ENCODE results near the gene LYPD1. TPM values are rescaled to one million over a fixed set of nuclear protein-coding genes. Genes with fewer than 3 reads are reported as not detected.

The LYPD1 gene
- total and polyA plus RNA-seq, 2 of the 4 experiments (the other 2 are of a cell fraction), result 66.1 to 87.6 TPM

DNA sequence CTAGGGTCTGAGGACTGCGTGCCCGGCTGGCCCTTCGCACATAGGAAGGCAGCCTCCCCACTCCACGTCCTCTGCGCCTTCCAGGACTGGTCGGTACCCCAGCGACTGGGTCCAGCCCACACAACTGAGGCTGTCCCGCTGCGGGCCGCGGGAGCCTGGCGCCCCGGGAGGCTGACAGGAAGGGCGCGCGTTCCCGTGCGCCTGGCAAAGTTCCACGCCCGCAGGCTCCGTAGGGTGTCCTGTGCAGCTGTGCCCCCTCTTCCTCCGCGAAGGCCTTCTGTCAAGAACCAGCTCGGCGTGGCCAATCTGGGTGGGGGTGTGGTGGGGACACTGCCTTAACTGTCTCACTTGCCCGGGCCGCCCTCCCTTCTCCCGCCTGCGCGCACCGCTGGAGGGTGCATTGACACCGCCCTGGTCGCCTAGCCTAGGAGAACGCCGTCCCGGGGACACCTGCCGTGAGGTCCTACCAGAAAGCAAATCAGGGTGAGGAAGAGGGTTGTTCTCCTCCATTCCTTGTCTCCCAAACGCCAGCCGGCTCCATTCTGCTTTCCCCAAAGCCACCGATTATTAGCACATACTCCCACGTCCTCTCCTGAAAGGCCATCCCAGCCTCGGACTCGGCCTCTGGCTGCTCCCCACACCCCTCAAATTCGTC is 618 bp upstream of the LYPD1 start:
- TF ChIP-seq, protein P1, sequence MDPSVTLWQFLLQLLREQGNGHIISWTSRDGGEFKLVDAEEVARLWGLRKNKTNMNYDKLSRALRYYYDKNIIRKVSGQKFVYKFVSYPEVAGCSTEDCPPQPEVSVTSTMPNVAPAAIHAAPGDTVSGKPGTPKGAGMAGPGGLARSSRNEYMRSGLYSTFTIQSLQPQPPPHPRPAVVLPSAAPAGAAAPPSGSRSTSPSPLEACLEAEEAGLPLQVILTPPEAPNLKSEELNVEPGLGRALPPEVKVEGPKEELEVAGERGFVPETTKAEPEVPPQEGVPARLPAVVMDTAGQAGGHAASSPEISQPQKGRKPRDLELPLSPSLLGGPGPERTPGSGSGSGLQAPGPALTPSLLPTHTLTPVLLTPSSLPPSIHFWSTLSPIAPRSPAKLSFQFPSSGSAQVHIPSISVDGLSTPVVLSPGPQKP (IDR thresholded peaks at IDR 0.05; ENCODE audit: borderline replicate concordance, low read depth, low read length), result no peak
- 0 out of 2 replicates have a peak, but pooled peaks have one; percentile 21 for TF ChIP-seq BHLHE40 (IDR thresholded peaks at IDR 0.05; ENCODE audit: low read depth, low read length)
- Histone ChIP-seq H3K4me3 (ENCODE audit: insufficient read depth, low read depth, low read length) (peak overlapping the region; percentile 69), H4K8ac (ENCODE audit: low read depth in 2 of 2, low read length in 2 of 2) (peak overlapping the region; percentile 46 to 54; a peak in 2 of 4 replicates), H4K91ac (ENCODE audit: insufficient read depth, low read depth, low read length) (peak overlapping the region; percentile 81), H3K79me1 (ENCODE audit: low read depth in 1 of 2, low read length in 2 of 2) (peaks cover 17 to 40% of the 10 kb centered on the region in 2 experiments), H2AFZ (replicated peaks; ENCODE audit: low read length, poor library complexity) (peak overlapping the region; percentile 85), H3K14ac (replicated peaks; ENCODE audit: low read depth, low read length) (peak overlapping the region; percentile 41), H3K9me3 (ENCODE audit: control insufficient read depth, insufficient read depth, low read length) (no peaks in the 10 kb centered on the region), H3K4me2 (ENCODE audit: low read depth, low read length) (peak overlapping the region; percentile 91), H3K56ac (ENCODE audit: extremely low read depth, insufficient read depth, low read length) (peak overlapping the region; percentile 95), H2BK5ac (ENCODE audit: low read depth, low read length, poor library complexity, severe bottlenecking) (peak overlapping the region; percentile 50), H2BK120ac (ENCODE audit: low read depth, low read length) (peak overlapping the region; percentile 77), H3K36me3 (ENCODE audit: control insufficient read depth, insufficient read depth, low read length) (no peaks in the 10 kb centered on the region; the same call in 1 of the 2 replicates), H2BK15ac (ENCODE audit: low read depth, low read length) (peak overlapping the region; percentile 0; the same call in 2 of the 3 replicates), H3K27ac (ENCODE audit: insufficient read depth, low read length) (peak overlapping the region; percentile 56), H3K4me1 (ENCODE audit: control insufficient read depth, insufficient read depth, low read length) (peaks cover 9% of the 10 kb centered on the region), H2BK20ac (ENCODE audit: low read depth, low read length) (peak overlapping the region; percentile 14), H2AK9ac (replicated peaks; ENCODE audit: low read depth, low read length, poor library complexity) (peak overlapping the region; percentile 79), H3K23ac (ENCODE audit: low read depth, low read length) (peak overlapping the region; percentile 82), H3K27me3 (ENCODE audit: control insufficient read depth, insufficient read depth, low read length) (no peaks in the 10 kb centered on the region), H3K18ac (ENCODE audit: low read depth, low read length) (peak overlapping the region; percentile 26; the same call in 1 of the 2 replicates), H2AK5ac (ENCODE audit: low read depth, low read length) (peak overlapping the region; percentile 33), H3K9ac (ENCODE audit: low read depth, low read length) (peak overlapping the region; percentile 48; the same call in 1 of the 2 replicates), H4K20me1 (ENCODE audit: insufficient read depth, low read length) (peaks cover 4% of the 10 kb centered on the region), H4K5ac (ENCODE audit: low read depth, low read length) (peak overlapping the region; percentile 5; the same call in 1 of the 2 replicates), H3K4ac (ENCODE audit: low read depth, low read length) (peak overlapping the region; percentile 87), H3K9me1 (ENCODE audit: insufficient read depth, low read length) (peaks cover 8% of the 10 kb centered on the region)
- dilution Hi-C loops (cut with HindIII; ENCODE audit: low sequenced_read_pairs, unreplicated experiment) (no loop called here), intact Hi-C loops (cut with micrococcal nuclease) (loop anchor here (5.0 to 10.0 kb wide), 2 partner anchors 123 to 1174 kb away; no protein-coding TSS in a partner anchor), in situ Hi-C loops (cut with MboI; ENCODE audit: low sequenced_read_pairs) (loop anchor here (25.0 kb wide), 2 partner anchors 892 to 1167 kb away; partner anchors contain the start of gene NCKAP5)
- DNase-seq (no peak), ATAC-seq (ENCODE audit: low read depth) (peak; percentile 30)
- ChIA-PET CTCF (no interaction called here), POLR2A (ENCODE audit: unreplicated experiment) (no interaction called here)
- WGBS, 2 experiments (ENCODE audit: extremely low coverage in 2 of 2, insufficient read length in 1 of 2), result 0% methylated on average over 7 of the region's 44 CpGs; no CpG with 5 or more reads in 1 of the 2 experiments
- no TSS peak for BruUV-seq (replicated peaks)

All from IMR-90 (cell line).